GM19452 (cell line): ENCODE results near the gene TCN1.
"Not testable (repeated sequence)": the region's sequence is repeated elsewhere in the genome, so short reads cannot be mapped to it uniquely, and the experiment has no call there.

Source experiments
- ATAC-seq: cut with Tn5 transposase; IDR thresholded peaks from one replicate; pipeline ENCODE4 v1.9.1; 2021; ENCODE audit not compliant: unreplicated experiment

Gene TCN1

GRCh38 chr11:59866397-59866796 lies at the start of gene TCN1:
TSS of gene TCN1 (minus strand) at chr11:59866487. CDS start at chr11:59866470, 17 bp downstream.
- no peak for ATAC-seq

- not testable (repeated sequence) for ATAC-seq
These were observed 37.3 kb upstream of the TCN1 start for GRCh38 chr11:59903569-59903968.

- no peak for ATAC-seq
These were observed 35.0 kb upstream of the TCN1 start for GRCh38 chr11:59901306-59901705.

GRCh38 chr11:59900366-59901126 lies 34.3 kb upstream of the TCN1 start:
- no peak for ATAC-seq

GRCh38 chr11:59899532-59899931 lies 33.2 kb upstream of the TCN1 start:
- ATAC-seq: no peak

- ATAC-seq: no peak
These were observed 32.4 kb upstream of the TCN1 start for GRCh38 chr11:59898650-59899049.

GRCh38 chr11:59898046-59898445 lies 31.8 kb upstream of the TCN1 start:
- ATAC-seq: no peak

- no peak for ATAC-seq
These were observed 28.3 kb upstream of the TCN1 start for GRCh38 chr11:59894616-59895015.

GRCh38 chr11:59891781-59892181 lies 25.5 kb upstream of the TCN1 start:
- no peak for ATAC-seq

- not testable (repeated sequence) for ATAC-seq
These were observed 20.9 kb upstream of the TCN1 start for GRCh38 chr11:59887156-59887555.

GRCh38 chr11:59883597-59883996 lies 17.3 kb upstream of the TCN1 start:
- no peak for ATAC-seq

- ATAC-seq: no peak
These were observed 13.3 kb upstream of the TCN1 start for GRCh38 chr11:59879567-59879966.

- ATAC-seq: no peak
These were observed 12.3 kb upstream of the TCN1 start, which contains the start of gene OOSP3 for GRCh38 chr11:59878575-59878974. TSS of gene OOSP3 (plus strand) at chr11:59878782. CDS start at chr11:59878809, 27 bp downstream.

GRCh38 chr11:59877784-59878183 lies 11.5 kb upstream of the TCN1 start:
- no peak for ATAC-seq

- no peak for ATAC-seq
These were observed 11.0 kb upstream of the TCN1 start for GRCh38 chr11:59877325-59877724.

GRCh38 chr11:59875856-59876519 lies 9.7 kb upstream of the TCN1 start:
- no peak for ATAC-seq

GRCh38 chr11:59872076-59872475 lies 5.8 kb upstream of the TCN1 start:
- ATAC-seq: no peak

GRCh38 chr11:59867946-59868345 lies 1.7 kb upstream of the TCN1 start:
- ATAC-seq: no peak

- ATAC-seq: no peak
These were observed 549 bp upstream of the TCN1 start for GRCh38 chr11:59866836-59867235.

- no peak for ATAC-seq
These were observed 1.3 kb downstream of the TCN1 start for GRCh38 chr11:59865031-59865430.

- no peak for ATAC-seq
These were observed 4.0 kb downstream of the TCN1 start for GRCh38 chr11:59862252-59862651.

- no peak for ATAC-seq
These were observed 6.6 kb downstream of the TCN1 start for GRCh38 chr11:59859673-59860072.
